Smooth muscle cell (in vitro differentiated cells): ENCODE results near the gene DHRS3. TPM values are rescaled to one million over a fixed set of nuclear protein-coding genes. Genes with fewer than 3 reads are reported as not detected.

Source experiments
- DNase-seq: peaks from one replicate; lab custom pipeline; 2025; ENCODE audit not compliant: unreplicated experiment; lab: John Stamatoyannopoulos, UW
- H2AFZ ChIP-seq: fragments of 200-600 bp; sonication (generic); 2 replicates; pipeline ENCODE4 v1.6.0; 2016; ENCODE audit warnings: antibody characterized with exemption, low read depth, mild to moderate bottlenecking
- H3F3A ChIP-seq: fragments of 200-600 bp; sonication (generic); 2 replicates; pipeline ENCODE4 v1.6.0; 2017; ENCODE audit warnings: antibody characterized with exemption, low read depth
- H3K27ac ChIP-seq: fragments of 200-600 bp; sonication (generic); 2 replicates; pipeline ENCODE4 v1.5.1; 2016; ENCODE audit warnings: low read depth, mild to moderate bottlenecking
- H3K27me3 ChIP-seq: fragments of 200-600 bp; sonication (generic); 2 replicates; pipeline ENCODE4 v1.6.1; 2016; ENCODE audit warnings: low read depth, mild to moderate bottlenecking
- H3K36me3 ChIP-seq: fragments of 200-600 bp; sonication (generic); 2 replicates; pipeline ENCODE4 v1.5.1; 2016; ENCODE audit warnings: low read depth
- H3K4me1 ChIP-seq: fragments of 200-600 bp; sonication (generic); 2 replicates; pipeline ENCODE4 v1.5.1; 2016; ENCODE audit warnings: low read depth
- H3K4me2 ChIP-seq: fragments of 200-600 bp; sonication (generic); 2 replicates; pipeline ENCODE4 v1.6.0; 2016; ENCODE audit warnings: mild to moderate bottlenecking
- H3K4me3 ChIP-seq: fragments of 200-600 bp; sonication (generic); 2 replicates; pipeline ENCODE4 v1.5.1; 2016; ENCODE audit warnings: mild to moderate bottlenecking
- H3K79me2 ChIP-seq: fragments of 200-600 bp; sonication (generic); 2 replicates; pipeline ENCODE4 v1.6.0; 2016; ENCODE audit warnings: low read depth, mild to moderate bottlenecking
- H3K9ac ChIP-seq: fragments of 200-600 bp; sonication (generic); 2 replicates; pipeline ENCODE4 v1.6.0; 2016; ENCODE audit warnings: low read depth
- H3K9me3 ChIP-seq: fragments of 200-600 bp; sonication (generic); replicated peaks from 2 replicates; pipeline ENCODE4 v1.5.1; 2016; ENCODE audit warnings: low read depth
- H4K20me1 ChIP-seq: fragments of 200-600 bp; sonication (generic); 2 replicates; pipeline ENCODE4 v1.6.0; 2016; ENCODE audit warnings: low read depth
- WGBS: methylation state at CpG from one replicate; pipeline ENCODE4 v1.1.7; 2016; ENCODE audit warnings: low lambda C conversion rate; 5-methylcytosine and 5-hydroxymethylcytosine counted together
- polyA plus RNA-seq: library from polyadenylated mRNA; unstranded; fragments of >200 nt; fragmentation: Nextera tagmentation; extraction: Ambion mirVana; gene quantifications from 2 replicates; pipeline ENCODE4 v1.2.1, GENCODE V29; 2016
- total RNA-seq: library from RNA; depleted of rRNA; stranded (reverse); fragments of >200 nt; gene quantifications from 2 replicates; pipeline ENCODE4 v1.2.3, GENCODE V29; 2014
- TF ChIP-seq, protein P1 (sequence below): fragments of 200-600 bp; sonication (generic); IDR thresholded peaks from 2 replicates; pipeline ENCODE4 v1.5.1; 2017; ENCODE audit warnings: borderline replicate concordance, mild to moderate bottlenecking, antibody characterized with exemption; ENCODE audit not compliant: insufficient read depth, poor library complexity, severe bottlenecking

DHRS3 gene
- total and polyA plus RNA-seq, 2 experiments from 2014 or later: 0.89 to 2.7 TPM

DNA sequence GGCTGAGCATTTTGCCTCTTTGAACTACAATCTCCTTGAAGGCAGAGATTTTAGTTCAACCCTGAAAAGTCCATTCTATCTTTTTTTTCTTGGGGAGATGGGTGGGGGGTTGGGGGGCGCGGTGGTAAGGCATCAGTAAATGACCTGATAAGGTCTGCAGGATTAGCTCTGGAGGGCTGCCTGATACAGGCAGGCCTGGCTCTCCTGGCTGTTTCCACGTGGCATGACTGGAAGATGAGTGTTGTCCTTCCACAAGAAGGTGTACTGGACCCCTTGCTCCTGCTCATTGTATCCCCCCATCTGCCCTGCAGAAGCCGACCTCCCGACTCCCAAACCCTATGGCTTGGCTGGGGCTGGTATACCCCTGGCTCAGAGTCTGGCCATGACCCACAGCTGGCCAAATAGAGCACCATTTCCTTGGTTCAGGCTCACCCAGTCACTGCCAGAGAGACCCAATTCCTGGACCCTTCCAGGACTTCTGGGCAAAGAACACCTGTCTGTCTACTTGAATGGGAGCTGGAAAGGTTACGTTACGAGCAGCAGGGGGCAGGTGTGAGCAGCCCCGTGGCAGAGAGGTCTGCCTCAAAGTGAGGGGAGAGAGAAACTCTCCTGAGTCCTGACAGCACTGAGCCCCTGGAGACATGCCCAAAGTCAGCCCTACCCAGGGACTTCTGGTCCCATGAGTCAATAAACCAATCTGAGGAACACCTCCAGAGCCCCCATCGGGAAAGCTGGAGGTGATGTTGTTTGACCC lies 17.0 kb downstream of the DHRS3 start:
- peaks cover 17% of the 10 kb centered on the region for H3K27me3 ChIP-seq
- no peaks in the 10 kb centered on the region for H3K36me3 ChIP-seq
- no peak overlapping the region for H3K4me3 ChIP-seq
- no peak overlapping the region for H3K27ac ChIP-seq
- TF ChIP-seq, protein P1, sequence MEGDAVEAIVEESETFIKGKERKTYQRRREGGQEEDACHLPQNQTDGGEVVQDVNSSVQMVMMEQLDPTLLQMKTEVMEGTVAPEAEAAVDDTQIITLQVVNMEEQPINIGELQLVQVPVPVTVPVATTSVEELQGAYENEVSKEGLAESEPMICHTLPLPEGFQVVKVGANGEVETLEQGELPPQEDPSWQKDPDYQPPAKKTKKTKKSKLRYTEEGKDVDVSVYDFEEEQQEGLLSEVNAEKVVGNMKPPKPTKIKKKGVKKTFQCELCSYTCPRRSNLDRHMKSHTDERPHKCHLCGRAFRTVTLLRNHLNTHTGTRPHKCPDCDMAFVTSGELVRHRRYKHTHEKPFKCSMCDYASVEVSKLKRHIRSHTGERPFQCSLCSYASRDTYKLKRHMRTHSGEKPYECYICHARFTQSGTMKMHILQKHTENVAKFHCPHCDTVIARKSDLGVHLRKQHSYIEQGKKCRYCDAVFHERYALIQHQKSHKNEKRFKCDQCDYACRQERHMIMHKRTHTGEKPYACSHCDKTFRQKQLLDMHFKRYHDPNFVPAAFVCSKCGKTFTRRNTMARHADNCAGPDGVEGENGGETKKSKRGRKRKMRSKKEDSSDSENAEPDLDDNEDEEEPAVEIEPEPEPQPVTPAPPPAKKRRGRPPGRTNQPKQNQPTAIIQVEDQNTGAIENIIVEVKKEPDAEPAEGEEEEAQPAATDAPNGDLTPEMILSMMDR: peak; percentile 37
- WGBS: 69% methylated on average over 9 of the region's 9 CpGs
- no peak overlapping the region for H3K4me2 ChIP-seq
- peaks cover 11% of the 10 kb centered on the region for H3K4me1 ChIP-seq
- DNase-seq: no peak
- no peaks in the 10 kb centered on the region for H3K9me3 ChIP-seq
- no peaks in the 10 kb centered on the region for H3K79me2 ChIP-seq
- peaks cover 3% of the 10 kb centered on the region for H3F3A ChIP-seq
- H3K9ac ChIP-seq: no peak overlapping the region
- H2AFZ ChIP-seq: no peak overlapping the region
- H4K20me1 ChIP-seq: peaks cover 6% of the 10 kb centered on the region

DNA sequence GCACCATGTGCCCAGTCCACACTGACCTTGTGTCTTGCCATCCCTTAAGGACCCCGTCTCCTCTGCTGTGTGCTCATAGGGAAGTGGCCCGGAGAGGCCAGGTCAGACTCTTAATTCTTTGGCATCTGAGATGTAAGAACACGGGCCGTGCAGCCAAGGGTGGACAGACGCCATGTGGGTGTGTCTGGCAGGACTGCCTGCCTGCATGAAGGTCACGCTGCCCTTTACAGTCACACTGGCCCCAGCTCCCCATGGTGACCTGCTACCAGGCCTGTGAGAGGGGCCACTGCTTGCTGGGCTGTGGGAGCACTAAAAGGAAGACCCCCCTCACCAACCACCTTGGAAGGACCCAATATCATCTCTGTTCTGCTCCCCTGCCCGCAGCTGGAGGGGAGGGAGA lies 17.7 kb downstream of the DHRS3 start:
- H3K79me2 ChIP-seq: no peaks in the 10 kb centered on the region
- H3K36me3 ChIP-seq: no peaks in the 10 kb centered on the region
- H3K27me3 ChIP-seq: peaks cover 17% of the 10 kb centered on the region
- peaks cover 3% of the 10 kb centered on the region for H3F3A ChIP-seq
- H4K20me1 ChIP-seq: peaks cover 7% of the 10 kb centered on the region
- no peak for DNase-seq
- H3K4me1 ChIP-seq: peaks cover 12% of the 10 kb centered on the region
- TF ChIP-seq, protein P1: no peak
- H3K9ac ChIP-seq: no peak overlapping the region
- WGBS: 85% methylated on average over 7 of the region's 7 CpGs
- H2AFZ ChIP-seq: no peak overlapping the region
- no peak overlapping the region for H3K4me3 ChIP-seq
- no peak overlapping the region for H3K4me2 ChIP-seq
- H3K9me3 ChIP-seq: no peaks in the 10 kb centered on the region
- no peak overlapping the region for H3K27ac ChIP-seq

DNA sequence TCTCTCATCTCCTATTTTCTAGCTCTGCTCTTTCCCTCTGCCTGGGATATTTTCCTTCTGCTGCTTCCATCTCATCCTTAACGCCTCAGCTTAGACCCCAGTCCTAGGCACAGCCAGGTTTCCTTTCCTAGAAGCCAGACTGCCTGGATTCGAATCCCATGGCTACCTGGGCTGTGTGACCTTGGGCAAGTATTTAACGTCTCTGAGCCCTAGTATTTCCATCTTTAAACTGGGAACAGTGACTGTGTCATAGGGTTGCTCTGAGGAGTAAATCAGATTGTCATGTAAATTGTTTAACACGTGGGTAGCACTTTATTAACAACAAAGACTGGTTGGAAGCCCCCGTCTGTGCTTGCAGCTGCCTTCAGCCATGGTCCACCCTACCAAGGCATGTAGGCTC lies 18.4 kb downstream of the DHRS3 start:
- no peak overlapping the region for H3K27ac ChIP-seq
- peaks cover 7% of the 10 kb centered on the region for H3F3A ChIP-seq
- no peaks in the 10 kb centered on the region for H3K9me3 ChIP-seq
- TF ChIP-seq, protein P1: no peak
- peaks cover 17% of the 10 kb centered on the region for H3K27me3 ChIP-seq
- no peak for DNase-seq
- H3K9ac ChIP-seq: no peak overlapping the region
- H3K79me2 ChIP-seq: no peaks in the 10 kb centered on the region
- no peak overlapping the region for H3K4me2 ChIP-seq
- WGBS: 78% methylated on average over 5 of the region's 5 CpGs
- no peak overlapping the region for H2AFZ ChIP-seq
- H4K20me1 ChIP-seq: peaks cover 7% of the 10 kb centered on the region
- no peak overlapping the region for H3K4me3 ChIP-seq
- H3K36me3 ChIP-seq: no peaks in the 10 kb centered on the region
- peaks cover 12% of the 10 kb centered on the region for H3K4me1 ChIP-seq

DNA sequence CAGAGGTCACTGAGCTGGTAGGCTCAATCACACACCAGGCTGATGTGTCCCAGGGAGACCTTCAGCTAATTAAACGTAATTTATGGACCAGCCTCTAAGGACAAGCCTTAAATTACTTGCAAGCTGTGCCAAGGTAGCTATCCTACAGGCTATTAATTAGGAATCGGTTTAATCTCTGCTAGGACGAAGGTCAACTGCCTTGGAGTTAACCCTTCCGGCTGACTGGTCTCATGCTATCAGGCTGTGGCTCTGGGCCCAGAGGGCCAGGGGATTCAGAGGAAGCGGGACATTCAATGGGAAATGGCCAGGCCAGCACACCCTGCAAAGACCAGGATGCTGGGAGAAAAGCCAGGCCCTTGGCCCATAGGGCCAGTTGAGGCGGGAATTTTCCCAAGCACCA lies 19.0 kb downstream of the DHRS3 start:
- H3K27ac ChIP-seq: no peak overlapping the region
- H3K9ac ChIP-seq: no peak overlapping the region
- peaks cover 8% of the 10 kb centered on the region for H3K4me1 ChIP-seq
- peaks cover 17% of the 10 kb centered on the region for H3K27me3 ChIP-seq
- H3K9me3 ChIP-seq: no peaks in the 10 kb centered on the region
- H4K20me1 ChIP-seq: peaks cover 7% of the 10 kb centered on the region
- DNase-seq: no peak
- no peak overlapping the region for H3K4me2 ChIP-seq
- H3K36me3 ChIP-seq: no peaks in the 10 kb centered on the region
- H3K79me2 ChIP-seq: no peaks in the 10 kb centered on the region
- H3F3A ChIP-seq: peaks cover 9% of the 10 kb centered on the region
- H3K4me3 ChIP-seq: no peak overlapping the region
- 93% methylated on average over 6 of the region's 6 CpGs for WGBS
- TF ChIP-seq, protein P1: no peak
- no peak overlapping the region for H2AFZ ChIP-seq
